Stimulated activated CD8-positive, alpha-beta memory T cell treated with anti-CD3 and anti-CD28 coated beads, Interleukin-15, amount 100 ng/mL, for 24 hours (primary cell): ENCODE data around the gene LZIC.

ENCODE experiments used
- DNase-seq: peaks from one replicate; pipeline ENCODE4 v3.0.0-alpha.2; 2020; ENCODE audit warnings: low read depth

The LZIC gene

GRCh38 chr1:9886092-9886742, 57.0 kb downstream of the LZIC start:
- DNase-seq, result no peak

DNA sequence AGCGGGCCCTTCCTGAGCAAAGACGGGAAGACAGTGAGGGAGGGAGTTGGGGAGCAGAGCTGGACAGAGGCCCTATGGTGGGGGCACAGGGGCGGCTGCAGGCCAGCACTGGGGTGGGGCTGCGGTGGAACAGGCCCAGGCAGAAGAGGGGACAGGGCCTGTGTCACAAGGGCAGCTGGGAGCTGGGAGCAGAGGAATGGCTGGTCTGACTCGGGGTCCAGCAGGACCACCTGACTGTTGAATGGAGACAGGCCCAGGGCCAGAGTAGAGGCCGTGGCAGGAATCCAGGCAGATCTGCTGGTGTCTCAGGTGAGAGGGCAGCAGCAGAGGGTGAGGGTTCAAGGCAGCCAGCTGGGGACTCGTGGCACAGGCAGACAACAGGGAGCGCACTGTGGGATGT, 58.4 kb downstream of the LZIC start:
- DNase-seq, result no peak

GRCh38 chr1:9883585-9884449, 59.4 kb downstream of the LZIC start:
- DNase-seq, result no peak

DNA sequence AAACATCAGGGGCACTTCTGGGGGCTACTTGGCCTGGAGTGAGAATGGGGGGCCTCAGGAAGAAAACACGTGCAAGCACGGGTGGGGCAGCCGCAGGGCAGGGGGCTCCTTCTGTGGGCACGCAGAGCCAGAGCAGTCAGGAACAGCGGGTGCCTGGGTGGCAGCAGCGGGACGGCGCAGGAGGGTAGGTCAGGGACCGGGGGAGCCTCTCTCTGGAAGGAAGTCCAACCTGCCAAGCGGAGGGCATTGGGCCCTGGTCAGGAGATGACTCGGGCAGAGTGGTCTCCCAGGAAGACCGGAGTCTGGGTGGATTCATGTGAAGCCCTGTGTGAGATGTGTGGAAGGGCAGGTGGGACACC, 60.3 kb downstream of the LZIC start:
- DNase-seq, result no peak

DNA sequence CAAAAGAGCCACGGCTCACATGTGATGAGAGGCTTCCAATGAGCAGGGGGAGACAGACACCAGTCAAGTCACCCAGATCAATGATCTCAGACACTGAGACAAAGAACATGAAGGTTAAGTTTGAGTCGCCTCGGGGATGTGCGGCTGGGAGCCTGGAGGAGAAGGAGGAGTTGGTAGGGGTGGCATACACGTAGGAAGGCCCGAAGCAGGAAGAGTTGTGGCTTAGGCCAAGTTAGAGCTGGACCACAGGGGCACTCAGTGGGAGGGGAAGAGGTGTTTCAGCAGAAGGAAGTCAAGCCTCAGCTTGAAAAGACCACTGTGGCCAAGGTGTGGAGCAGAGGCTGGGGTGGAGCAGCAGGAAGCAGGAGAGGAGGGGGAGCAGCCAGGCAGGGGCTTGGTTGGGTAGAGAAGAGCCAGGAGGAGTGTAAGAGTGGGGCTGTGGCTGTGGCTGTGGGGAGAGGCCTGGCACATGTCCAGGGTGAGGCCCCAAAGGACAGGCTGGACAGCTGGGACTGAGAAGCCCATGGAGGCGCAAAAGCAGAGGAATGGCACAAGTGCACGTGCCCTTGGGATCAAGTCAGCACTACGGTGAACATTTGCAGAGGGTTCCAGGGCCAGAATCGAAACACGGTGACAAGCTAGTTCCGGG, 60.8 kb downstream of the LZIC start:
- DNase-seq, result no peak

GRCh38 chr1:9881838-9882249, 61.3 kb downstream of the LZIC start:
- DNase-seq, result no peak
